Right ventricle myocardium inferior (tissue), 1 donor: ENCODE data around the gene ADGRG1. TPM values are rescaled to one million over a fixed set of nuclear protein-coding genes. Genes with fewer than 3 reads are reported as not detected.
A peak's percentile ranks its signal among the peaks of the same experiment; 100 is the strongest.
"Not testable (repeated sequence)": the region's sequence is repeated elsewhere in the genome, so short reads cannot be mapped to it uniquely, and the experiment has no call there.

ENCODE experiments used
- ATAC-seq: fragments of 200-7000 bp; cut with Tn5 transposase; one replicate; pipeline ENCODE4 v1.9.1; 2020; ENCODE audit warnings: mild to moderate bottlenecking, moderate library complexity
- DNase-seq: peaks from one replicate; pipeline ENCODE4 v3.0.0; 2021; ENCODE audit errors: missing footprints
- intact Hi-C: fragments of 100-400 bp; cut with DNase I; formaldehyde crosslinking; loops from one replicate; pipeline ENCODE4 v1.11.0; 2022
- total RNA-seq: library from RNA; stranded (reverse); fragmentation: NEBNext Ultra II Directional; extraction: Animal tissue kit (Norgen Biotek cat#: 25700); gene quantifications from one replicate; pipeline ENCODE4 v1.2.1, GENCODE V29; 2021
- donor health status: DM: no; HTN: yes; CAD: no; lungs with severe emphysema.

Gene ADGRG1
- total RNA-seq, 1 donor from 2014 or later: 23.1 TPM

- intact Hi-C loops: no loop called here
- no peak for ATAC-seq
Measured at GRCh38 chr16:57658878-57659674, 30.6 kb downstream of the ADGRG1 start.

DNA sequence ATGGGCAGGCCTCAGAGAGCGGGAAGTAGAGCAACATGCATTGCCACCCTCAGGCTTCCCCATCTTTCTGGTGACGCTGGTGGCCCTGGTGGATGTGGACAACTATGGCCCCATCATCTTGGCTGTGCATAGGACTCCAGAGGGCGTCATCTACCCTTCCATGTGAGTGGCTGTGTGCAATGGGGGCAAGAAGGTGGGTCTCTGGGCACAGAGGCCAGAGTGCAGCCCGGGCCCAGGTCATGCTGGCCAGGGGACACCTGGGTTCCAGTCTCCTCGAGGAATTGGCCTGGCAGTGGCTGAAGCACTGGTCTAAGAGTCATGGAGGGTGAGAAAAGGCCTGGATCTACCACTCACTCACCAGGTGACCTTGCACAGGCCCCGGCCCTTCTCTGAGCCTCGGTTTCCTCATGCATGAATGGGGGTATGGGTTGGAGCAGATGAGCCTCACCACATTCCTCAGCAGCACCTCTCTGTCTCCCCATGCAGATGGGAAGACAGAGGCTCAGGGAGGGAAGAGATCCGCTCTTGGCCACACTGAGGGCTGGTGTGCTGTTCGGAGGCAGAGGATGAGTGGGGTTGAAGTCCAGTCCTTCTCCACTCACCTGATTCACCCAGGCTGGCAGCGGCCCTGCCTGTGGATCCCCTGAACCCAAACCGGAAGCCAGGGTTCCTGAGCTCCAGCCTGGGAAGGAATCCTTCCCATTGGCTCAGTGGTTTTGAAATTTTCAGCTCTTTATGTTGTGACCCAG is 32.5 kb downstream of the ADGRG1 start:
- DNase-seq (peak; percentile 21), ATAC-seq (no peak)
- intact Hi-C loops: no loop called here

More at GRCh38 chr16:57658878-57659674, 30.6 kb downstream of the ADGRG1 start:
- peak; percentile 55 for DNase-seq

DNA sequence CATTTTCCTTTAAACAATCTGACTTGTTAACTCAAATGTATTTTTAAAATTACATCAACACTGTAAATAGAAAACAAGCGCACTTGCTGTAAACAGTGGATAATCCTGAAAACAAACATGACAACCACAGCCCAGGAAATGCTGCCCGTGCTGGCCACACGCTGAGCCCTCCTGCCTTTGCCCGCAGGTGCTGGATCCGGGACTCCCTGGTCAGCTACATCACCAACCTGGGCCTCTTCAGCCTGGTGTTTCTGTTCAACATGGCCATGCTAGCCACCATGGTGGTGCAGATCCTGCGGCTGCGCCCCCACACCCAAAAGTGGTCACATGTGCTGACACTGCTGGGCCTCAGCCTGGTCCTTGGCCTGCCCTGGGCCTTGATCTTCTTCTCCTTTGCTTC is 33.1 kb downstream of the ADGRG1 start:
- ATAC-seq (no peak), DNase-seq (peak; percentile 18)
- intact Hi-C loops: no loop called here

GRCh38 chr16:57661936-57662906 is 33.8 kb downstream of the ADGRG1 start:
- ATAC-seq (no peak), DNase-seq (peak; percentile 21)
- intact Hi-C loops: no loop called here

DNA sequence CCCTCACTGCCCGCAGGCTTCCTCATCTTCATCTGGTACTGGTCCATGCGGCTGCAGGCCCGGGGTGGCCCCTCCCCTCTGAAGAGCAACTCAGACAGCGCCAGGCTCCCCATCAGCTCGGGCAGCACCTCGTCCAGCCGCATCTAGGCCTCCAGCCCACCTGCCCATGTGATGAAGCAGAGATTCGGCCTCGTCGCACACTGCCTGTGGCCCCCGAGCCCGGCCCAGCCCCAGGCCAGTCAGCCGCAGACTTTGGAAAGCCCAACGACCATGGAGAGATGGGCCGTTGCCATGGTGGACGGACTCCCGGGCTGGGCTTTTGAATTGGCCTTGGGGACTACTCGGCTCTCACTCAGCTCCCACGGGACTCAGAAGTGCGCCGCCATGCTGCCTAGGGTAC is 35.0 kb downstream of the ADGRG1 start:
- peak; percentile 52 for DNase-seq
- no peak for ATAC-seq
- intact Hi-C loops: no loop called here

GRCh38 chr16:57663917-57664661 is 35.7 kb downstream of the ADGRG1 start:
- ATAC-seq: no peak
- no peak for DNase-seq
- intact Hi-C loops: no loop called here

DNA sequence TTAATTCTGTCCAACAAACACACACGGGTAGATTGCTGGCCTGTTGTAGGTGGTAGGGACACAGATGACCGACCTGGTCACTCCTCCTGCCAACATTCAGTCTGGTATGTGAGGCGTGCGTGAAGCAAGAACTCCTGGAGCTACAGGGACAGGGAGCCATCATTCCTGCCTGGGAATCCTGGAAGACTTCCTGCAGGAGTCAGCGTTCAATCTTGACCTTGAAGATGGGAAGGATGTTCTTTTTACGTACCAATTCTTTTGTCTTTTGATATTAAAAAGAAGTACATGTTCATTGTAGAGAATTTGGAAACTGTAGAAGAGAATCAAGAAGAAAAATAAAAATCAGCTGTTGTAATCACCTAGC is 36.2 kb downstream of the ADGRG1 start:
- DNase-seq: peak; percentile 3
- intact Hi-C loops: no loop called here
- ATAC-seq: no peak

DNA sequence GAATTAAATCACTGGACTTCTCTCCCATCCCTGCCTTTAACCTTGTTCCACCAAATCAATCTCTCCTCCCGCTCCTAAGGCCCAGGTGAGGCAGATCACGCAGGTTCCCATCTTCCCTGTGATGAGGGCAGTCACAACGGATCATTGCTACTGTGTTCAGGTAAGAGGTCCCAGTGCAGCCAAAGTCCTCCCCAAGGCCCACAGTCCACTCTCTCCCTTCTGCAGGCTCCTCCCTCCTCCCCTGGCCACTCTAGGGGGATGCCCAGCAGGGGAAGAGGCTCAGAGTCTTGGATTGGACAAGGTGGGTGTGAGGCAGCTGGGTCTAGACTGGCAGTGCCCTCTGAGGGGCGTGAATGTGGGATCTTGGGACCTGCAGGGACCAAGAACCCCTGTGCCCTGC is 37.1 kb downstream of the ADGRG1 start:
- ATAC-seq: no peak
- no peak for DNase-seq
- intact Hi-C loops: no loop called here

DNA sequence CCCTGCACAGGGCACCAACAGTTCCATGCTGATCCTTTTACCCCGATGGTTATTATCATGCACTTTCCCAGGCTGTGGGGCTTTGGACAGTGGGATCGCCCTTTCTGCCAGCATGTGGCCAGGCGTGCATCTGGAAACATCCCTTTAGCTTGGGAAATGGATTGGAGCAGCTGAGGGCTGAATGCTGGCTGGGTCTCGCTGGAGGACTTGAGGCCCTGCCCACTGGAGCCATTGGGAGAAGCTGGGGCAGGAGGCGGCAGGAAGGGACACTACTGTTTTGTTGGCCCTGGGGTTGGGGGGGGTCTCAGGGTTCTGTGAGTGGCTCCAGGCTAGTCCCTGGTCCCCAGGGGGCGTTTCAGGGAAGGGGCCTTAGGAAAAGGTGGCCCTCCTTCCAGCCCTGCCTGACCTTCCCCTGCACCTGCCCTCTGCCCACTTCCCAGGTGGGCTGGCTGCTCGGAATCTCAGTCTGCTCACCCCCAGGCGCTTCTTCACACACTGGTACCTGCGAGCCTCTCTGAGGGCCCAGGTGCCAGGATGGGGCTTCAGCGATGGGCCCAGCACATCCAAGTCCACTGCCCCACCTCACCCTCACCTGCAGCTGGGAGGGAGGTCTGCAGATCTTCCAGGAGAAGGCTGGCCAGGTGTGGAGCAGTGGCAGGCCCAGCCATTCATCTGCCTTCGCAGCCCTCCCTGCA is 38.1 kb downstream of the ADGRG1 start:
- ATAC-seq: no peak
- DNase-seq: peak; percentile 49
- intact Hi-C loops: no loop called here

DNA sequence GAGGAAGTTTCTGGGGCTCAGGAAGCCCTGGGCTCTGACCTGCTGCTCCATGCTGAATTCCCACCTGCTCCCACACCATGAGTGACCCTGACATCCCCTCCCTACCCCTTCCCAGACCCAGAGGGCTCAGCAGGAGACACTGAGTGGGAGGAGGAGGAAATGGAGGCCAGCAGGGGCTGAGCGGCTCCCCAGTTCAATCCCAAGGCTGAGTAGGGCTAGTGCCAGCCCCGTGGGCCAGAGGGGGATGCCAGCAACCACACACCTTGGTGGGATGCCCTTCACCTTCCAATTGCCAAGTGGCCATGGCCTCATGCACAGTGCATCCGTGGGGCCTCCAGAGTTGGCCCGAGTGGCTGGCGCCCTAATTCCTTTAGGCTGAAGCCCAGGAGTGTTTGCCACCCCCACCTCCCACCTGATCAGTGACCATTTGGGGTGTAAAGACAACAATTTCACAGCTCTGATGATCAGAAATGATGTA is 38.7 kb downstream of the ADGRG1 start:
- ATAC-seq (peak; percentile 3), DNase-seq (no peak)
- intact Hi-C loops: no loop called here

DNA sequence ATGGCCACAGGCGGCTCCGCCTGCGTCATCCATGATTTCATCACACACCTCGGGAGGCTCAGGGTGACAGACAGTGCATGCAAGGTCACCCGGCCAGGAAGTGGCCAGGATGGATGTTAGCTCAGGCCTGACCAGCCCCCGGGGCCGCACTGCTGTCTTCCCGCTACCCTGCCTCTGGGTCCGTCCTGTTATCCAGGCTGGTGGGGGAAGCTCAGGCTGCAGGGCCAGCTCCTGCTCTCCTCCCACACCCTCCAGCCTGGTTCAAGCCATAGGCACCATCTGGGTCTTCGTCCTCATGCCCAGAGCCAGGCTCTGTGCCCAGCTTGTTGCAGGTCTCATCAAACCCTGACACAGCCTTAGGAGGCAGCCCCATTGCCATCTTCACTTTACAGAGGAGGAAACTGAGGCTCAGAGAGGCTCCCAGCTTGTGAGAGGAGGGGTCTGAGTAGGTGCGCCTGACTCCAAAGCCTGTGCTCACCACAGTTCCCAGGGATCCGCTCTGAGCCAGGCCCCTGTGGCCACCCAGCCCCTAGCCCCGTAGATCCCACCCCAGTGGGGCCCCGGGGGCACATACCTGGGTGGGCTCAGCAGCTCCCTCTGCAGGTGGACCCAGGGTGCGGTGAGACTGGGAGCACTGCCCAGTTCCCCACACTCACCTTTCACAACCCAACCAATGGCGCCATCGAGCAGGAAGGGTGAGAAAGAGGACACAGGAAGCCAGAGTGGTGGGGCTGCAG is 39.3 kb downstream of the ADGRG1 start:
- intact Hi-C loops: no loop called here
- DNase-seq (peak; percentile 90), ATAC-seq (peak; percentile 33)

DNA sequence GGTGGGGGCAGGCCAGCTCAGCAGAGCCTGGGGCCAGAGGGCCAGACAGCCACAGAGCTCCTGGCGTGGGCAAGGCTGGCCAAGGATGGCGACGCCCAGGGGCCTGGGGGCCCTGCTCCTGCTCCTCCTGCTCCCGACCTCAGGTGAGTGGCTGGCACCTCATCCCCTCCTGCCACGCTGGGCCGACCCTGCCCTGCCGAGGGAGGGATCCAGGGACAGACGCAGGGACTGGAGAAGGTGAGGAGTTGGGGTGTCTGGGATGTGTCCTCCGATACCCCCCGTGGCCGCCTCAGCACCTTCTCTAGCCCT is 39.8 kb downstream of the ADGRG1 start, which contains the start of gene ADGRG3:
TSS of gene ADGRG3 (plus strand) at position 44 of the 309 bp plus-strand sequence. CDS start at position 86, 42 bp downstream.
- intact Hi-C loops: no loop called here
- no peak for DNase-seq
- no peak for ATAC-seq

DNA sequence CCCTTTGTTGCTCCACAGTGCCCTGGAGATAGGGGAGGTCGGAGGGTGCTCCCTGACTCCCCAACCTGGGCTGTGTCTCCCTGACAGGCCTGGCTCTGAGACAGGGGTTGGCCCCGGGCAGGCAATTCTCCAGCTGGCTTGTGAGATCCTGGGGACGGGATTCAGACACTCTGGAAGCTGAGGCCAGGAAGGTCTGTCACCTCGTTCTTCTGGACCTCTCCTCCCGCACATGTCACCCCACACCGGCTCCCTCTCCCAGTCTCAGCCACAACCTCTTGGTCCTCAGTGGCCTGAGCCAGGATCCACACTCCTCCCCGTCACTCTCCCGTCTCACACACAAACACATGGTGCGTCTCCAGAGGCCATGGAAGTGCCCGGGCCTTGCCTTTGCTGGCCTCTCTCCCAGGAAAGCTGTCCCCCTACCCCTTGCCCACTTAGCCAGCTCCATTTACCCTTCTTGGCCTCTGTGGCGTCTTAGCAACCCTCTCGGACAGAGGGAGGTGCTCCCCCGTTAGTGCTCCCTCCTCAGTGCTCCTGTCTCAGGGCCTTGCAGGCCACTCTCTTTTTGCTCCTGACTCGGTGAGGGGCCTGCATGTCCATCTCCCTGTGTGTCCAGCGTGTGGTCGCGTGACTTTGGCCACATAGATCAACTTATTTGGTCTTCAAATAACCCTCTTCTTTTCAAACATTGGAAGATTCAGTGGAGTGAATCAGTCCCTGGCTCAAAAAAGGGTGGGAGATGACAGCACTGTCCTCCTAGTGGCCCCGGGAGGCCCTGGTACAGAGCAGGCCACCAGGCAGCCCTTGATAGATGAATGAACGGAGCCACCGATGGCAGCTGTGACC is 40.4 kb downstream of the ADGRG1 start:
- ATAC-seq (no peak), DNase-seq (peak; percentile 61)
- intact Hi-C loops: no loop called here

DNA sequence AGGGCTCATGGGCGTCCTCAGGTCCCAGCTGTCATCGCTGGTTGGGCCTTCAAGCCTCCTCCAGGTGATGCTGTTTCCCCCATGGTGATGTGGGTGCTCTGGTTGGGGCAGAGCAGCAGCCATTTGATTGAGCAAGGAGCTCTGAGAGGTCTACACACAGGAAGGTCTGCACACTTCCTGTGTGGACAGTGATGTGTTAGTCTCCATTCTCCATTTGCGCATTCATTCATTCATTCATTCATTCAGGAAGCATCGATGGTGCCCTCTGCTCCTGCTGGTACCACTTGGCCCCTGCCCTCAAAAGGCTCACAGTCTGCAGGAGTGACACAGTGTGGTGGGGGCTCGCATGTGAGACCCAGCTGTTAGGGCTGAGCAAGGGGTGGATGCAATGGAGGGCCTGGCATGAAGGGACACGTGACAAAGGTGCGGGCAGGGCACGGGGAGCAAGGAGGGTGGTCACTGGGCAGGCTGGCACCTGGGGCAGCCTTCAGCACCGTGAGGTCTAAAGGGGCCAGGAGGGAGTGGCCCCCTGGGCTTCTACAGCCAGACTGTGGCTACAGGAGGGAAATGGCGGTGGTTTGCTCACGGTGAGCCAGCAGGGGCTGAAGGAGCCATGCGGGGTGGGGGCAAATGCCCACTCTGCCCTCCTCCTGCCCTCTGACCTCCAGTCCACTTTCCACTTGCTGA is 41.2 kb downstream of the ADGRG1 start:
- ATAC-seq (no peak), DNase-seq (peak; percentile 42)
- intact Hi-C loops: no loop called here

- peak; percentile 9 for DNase-seq
- intact Hi-C loops: no loop called here
- no peak for ATAC-seq
Measured at GRCh38 chr16:57670196-57670595, 41.8 kb downstream of the ADGRG1 start.

DNA sequence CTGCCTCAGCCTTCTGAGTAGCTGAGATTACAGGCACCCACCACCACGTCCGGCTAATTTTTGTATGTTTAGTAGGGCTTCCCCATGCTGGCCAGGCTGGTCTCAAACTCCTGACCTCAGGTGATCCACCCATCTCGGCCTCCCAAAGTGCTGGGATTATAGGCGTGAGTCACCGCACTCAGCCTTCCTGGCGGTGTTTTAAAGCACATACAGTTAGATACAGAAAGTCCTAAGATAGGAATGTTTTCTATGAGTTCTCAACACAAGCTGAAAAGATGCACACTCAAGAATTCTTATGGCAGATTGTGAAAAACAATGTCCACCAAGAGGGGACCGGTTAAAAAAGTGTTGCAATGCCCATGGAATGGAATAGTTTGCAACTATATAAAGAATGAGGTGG is 43.0 kb downstream of the ADGRG1 start:
- DNase-seq: peak; percentile 20
- intact Hi-C loops, ATAC-seq: not testable (repeated sequence)
